ENCODE measurements around the gene TSPAN11. TPM values are rescaled to one million over a fixed set of nuclear protein-coding genes. Genes with fewer than 3 reads are reported as not detected.

TSPAN11 gene, protein sequence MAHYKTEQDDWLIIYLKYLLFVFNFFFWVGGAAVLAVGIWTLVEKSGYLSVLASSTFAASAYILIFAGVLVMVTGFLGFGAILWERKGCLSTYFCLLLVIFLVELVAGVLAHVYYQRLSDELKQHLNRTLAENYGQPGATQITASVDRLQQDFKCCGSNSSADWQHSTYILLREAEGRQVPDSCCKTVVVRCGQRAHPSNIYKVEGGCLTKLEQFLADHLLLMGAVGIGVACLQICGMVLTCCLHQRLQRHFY
- total RNA-seq: 1 to 10 TPM in 2 of 4 donors, under 1 TPM in 2; 0.12 to 1.4 (median 1.2) TPM

DNA sequence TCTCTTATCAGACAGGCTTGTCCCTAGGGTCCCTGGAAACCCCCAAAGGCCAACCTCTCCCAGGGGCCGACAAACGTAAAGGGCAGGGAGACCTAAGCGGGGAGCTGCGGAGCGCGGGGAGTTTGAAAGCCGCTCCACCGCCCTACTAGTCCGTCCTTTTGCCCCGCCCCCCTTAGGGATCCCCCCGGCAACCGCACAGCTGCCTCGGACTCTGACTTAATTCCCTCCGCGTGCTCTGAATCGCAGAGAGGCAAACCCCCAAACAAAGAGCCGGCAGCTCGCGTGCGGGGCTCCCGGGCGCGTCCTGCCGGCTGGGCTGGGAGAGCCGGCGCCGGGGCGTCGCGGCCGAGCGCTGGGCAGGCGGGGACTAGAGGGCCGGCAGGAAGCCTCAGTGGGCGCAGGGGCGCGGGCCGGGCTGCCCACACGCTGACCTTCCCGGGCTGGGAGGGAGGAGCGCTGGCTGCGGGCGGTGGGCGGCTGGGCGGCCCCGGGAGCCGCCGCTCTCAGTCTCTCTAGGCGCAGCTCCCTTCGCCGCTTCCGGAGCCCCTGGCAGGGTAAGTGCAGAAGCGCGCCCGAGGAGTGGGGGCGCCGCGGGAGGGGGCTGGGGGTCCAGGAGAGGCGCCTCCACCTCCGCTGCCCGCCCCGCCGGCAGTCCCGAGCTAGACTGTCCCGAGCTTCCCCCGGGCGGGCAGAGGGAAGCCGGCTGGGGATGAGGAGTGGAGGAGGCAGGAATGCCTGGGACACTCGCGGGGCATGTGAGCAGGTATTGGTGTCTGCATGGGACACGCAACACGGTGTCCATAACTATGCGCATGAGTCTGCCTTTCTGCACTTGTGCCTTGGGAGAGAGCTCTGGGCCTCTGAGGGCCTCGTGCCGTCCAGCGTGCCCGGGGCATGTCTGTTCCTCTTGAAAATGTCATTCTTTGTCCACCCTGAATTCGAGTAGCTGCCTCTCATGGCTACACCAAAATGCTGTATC, at the start of gene TSPAN11:
TSPAN11 (plus strand) TSS at position 506 of the 979 bp plus-strand sequence. CDS start 27,244 bp downstream, outside the sequence.
- ATAC-seq (ENCODE audit: low FRiP score) (peak; percentile 54), DNase-seq (ENCODE audit: low spot score) (no peak)
- TF ChIP-seq, protein P1, sequence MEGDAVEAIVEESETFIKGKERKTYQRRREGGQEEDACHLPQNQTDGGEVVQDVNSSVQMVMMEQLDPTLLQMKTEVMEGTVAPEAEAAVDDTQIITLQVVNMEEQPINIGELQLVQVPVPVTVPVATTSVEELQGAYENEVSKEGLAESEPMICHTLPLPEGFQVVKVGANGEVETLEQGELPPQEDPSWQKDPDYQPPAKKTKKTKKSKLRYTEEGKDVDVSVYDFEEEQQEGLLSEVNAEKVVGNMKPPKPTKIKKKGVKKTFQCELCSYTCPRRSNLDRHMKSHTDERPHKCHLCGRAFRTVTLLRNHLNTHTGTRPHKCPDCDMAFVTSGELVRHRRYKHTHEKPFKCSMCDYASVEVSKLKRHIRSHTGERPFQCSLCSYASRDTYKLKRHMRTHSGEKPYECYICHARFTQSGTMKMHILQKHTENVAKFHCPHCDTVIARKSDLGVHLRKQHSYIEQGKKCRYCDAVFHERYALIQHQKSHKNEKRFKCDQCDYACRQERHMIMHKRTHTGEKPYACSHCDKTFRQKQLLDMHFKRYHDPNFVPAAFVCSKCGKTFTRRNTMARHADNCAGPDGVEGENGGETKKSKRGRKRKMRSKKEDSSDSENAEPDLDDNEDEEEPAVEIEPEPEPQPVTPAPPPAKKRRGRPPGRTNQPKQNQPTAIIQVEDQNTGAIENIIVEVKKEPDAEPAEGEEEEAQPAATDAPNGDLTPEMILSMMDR (IDR thresholded peaks at IDR 0.05): no peak

DNA sequence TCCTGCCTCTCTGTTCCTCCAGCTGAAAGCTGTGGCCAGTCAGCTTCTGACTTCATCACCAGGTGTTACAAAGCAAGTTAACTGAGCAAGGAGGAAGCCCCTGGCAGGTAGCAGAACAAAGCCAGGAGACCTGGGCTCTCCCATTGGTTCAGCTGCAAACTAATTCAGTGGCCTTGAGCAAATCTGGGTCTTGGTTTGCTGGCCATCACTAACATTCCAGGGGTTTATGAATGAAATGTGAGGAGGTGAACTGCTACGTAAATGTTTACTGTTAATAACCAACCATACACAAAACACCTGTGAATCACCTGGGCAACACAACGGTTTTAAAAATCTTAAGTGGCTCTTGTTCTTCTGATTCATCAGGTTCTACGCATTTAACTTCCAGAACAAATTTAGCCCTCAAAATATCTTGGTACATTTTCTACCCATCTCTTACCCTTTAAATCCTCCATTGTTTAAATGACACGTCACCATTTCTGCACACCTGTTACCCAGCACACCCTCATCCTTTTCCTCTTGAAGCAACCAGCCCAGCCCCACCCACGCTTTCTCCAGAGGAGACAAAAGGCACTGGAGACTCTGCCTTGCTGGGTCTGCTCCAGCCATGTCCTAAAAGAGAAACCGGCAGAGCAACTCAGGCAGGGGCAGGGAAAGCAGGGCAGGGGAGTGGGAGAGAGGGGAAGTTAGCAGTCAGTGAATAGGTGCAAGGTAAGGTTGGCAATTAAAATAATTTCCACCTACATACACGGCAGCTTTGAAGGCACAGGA, 49.3 kb upstream of the TSPAN11 start:
- TF ChIP-seq, protein P1 (IDR thresholded peaks at IDR 0.05): no peak
- DNase-seq (ENCODE audit: low spot score): no peak
- no peak for ATAC-seq (ENCODE audit: low FRiP score)

DNA sequence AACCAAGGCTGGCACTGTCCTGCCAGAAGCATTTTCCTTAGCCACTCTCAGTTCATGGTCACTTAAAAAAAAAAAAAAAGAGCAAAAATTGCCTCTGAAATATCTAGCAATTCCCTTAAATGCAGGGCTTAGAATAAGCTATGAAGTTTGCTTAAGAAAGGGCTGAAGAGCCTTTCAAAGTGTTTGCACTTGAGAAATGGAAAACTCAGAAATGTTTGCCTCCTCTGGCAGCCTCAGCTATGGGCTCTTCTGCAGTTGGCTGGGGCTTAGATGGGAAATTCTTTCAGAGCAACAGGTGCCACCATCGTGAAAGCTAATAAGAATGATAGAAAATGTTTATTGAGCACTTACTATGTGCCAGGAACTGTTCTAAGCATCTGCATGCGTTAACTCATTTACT, 48.5 kb upstream of the TSPAN11 start:
- ATAC-seq (ENCODE audit: low FRiP score): no peak
- DNase-seq (ENCODE audit: low spot score): no peak
- TF ChIP-seq, protein P1 (IDR thresholded peaks at IDR 0.05): no peak

DNA sequence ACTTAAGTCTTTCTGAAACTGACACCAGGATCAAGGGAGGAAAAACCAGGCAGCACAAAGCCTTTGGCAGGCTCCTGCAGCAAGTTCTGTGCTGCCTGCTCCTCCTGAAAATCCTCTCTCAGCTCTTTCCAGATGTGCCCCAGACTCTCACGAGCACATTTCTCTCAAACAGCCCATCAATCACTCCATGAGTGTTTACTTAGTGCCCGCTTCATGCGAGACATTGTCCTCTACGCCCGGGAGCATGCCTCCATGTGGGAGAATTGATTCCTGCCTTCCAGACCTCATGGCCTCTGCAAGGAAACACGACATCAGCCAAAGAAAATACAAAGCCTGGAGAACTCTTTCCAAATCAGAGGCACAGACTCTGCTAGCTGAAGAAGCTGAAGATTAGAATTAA, 46.5 kb upstream of the TSPAN11 start:
- no peak for DNase-seq (ENCODE audit: low spot score)
- TF ChIP-seq, protein P1 (IDR thresholded peaks at IDR 0.05): no peak
- no peak for ATAC-seq (ENCODE audit: low FRiP score)

DNA sequence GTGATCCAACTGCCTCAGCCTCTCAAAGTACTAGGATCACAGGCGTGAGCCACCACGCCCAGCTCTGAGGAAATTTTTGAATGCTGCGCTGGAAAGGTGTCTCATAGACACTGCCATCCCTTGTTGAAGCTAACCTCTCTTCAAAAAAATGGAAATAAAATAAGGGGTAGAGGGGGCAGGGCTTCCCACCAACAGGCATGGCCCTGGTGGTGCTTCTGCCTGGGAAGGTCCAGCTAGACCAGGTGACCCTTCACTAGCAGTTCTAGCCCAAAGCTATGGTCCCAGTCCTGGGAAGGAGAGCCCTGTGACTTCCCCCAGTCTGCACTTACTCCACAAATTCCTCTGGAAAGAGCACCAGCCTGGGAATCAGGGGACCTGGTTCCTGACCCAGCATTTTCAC, 45.7 kb upstream of the TSPAN11 start:
- TF ChIP-seq, protein P1 (IDR thresholded peaks at IDR 0.05): no peak
- DNase-seq (ENCODE audit: low spot score): no peak
- ATAC-seq (ENCODE audit: low FRiP score): no peak

DNA sequence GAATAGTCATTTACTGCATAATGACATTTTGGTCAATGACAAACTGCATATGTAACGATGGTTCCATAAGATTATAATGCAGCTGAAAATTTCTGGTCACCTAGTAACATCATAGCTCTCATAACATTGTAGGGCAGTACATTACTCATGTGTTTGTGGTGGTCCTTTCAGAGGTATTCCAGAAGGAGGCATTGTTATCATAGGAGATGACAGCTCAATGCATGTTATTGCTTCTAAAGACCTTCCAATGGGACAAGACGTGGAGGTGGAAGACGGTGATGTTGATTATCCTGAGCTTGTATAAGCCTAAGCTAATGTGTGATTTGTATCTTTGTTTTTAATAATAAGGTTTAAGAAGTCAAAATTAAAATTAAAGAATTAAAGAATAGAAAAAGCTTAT, 43.8 kb upstream of the TSPAN11 start:
- DNase-seq (ENCODE audit: low spot score) (no peak), ATAC-seq (ENCODE audit: low FRiP score) (no peak)
- TF ChIP-seq, protein P1 (IDR thresholded peaks at IDR 0.05): no peak
